Subcutaneous adipose tissue (tissue), 4 donors: ENCODE results near the gene SCRN2. TPM values are rescaled to one million over a fixed set of nuclear protein-coding genes. Genes with fewer than 3 reads are reported as not detected.

Source experiments
- CTCF ChIP-seq: fragments of 450-650 bp; IDR thresholded peaks from one replicate; pipeline ENCODE4 v1.5.1; 2016; ENCODE audit warnings: low read depth, mild to moderate bottlenecking, control low read depth, antibody characterized with exemption, moderate library complexity
- total RNA-seq, 4 donors: library from RNA; depleted of rRNA; stranded (reverse); fragments of >200 nt; gene quantifications; one replicate each; pipeline ENCODE4 v1.1.0, GENCODE V29; 2016

Gene SCRN2
- total RNA-seq, 4 donors from 2014 or later, result 32.8 to 194 (median 79.8) TPM

DNA sequence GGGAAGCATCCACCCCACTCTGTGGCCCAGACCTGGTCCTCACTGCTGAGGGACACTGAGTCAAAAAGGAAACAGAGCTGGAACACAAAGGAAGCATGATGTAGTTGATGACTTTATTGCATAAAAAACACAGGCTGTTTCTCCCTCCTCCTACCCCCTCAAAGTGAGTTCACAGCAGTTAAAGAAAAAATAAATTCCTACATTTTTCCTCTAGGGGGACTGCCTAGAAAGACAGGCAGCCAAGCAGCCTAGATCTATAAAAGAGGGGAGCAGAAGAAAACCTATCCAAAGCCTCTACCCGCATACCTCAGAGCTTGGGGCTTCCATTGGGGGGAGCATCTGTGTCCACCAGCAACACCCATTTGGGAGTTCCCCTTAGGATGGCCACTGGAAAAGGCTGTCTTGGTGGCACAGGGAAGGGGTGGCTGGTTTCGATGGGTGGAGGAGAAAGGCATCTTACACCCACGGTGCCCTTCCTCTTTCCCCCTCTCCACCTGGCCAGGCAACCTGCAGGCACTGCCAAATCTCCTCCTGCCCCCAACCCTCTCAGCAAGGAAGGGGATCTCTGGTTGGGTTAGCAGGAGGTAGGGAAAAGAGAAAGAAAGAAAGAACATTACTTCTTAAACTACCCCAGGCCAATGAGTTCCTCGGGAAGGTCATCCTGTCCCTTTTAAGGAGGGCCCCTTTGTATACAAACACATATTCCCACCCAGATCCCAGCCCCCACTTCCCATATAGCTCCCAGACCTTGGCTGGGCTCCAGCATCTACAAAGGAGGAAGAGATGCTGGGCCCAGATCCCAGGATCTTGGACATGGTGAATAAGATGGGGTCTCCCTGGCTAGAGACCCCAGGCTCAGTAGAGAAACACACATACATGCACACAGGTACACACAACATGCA, 4.0 kb upstream of the SCRN2 start:
- no peak for TF ChIP-seq CTCF

DNA sequence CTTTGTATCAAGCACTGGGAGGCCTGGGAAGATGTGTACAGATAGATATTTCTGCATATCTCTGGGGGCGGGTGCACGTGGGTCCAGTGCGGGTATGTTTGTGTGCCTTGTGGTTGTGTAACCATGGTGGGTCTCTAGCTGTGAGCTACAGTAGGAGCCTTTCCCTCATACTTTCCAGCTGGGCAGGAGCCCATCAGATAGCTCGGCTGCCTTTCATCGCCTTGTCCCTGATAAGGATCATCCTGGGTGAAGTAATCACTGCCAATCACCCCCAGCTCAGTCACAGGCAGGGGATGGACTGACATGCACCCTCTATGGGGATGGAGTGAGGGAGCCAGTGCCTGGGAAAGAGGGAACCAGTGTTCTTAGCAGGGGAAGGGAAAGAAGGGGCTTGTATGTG, 3.2 kb upstream of the SCRN2 start:
- TF ChIP-seq CTCF, result no peak

GRCh38 chr17:47843391-47843730, 2.3 kb upstream of the SCRN2 start:
- no peak for TF ChIP-seq CTCF

DNA sequence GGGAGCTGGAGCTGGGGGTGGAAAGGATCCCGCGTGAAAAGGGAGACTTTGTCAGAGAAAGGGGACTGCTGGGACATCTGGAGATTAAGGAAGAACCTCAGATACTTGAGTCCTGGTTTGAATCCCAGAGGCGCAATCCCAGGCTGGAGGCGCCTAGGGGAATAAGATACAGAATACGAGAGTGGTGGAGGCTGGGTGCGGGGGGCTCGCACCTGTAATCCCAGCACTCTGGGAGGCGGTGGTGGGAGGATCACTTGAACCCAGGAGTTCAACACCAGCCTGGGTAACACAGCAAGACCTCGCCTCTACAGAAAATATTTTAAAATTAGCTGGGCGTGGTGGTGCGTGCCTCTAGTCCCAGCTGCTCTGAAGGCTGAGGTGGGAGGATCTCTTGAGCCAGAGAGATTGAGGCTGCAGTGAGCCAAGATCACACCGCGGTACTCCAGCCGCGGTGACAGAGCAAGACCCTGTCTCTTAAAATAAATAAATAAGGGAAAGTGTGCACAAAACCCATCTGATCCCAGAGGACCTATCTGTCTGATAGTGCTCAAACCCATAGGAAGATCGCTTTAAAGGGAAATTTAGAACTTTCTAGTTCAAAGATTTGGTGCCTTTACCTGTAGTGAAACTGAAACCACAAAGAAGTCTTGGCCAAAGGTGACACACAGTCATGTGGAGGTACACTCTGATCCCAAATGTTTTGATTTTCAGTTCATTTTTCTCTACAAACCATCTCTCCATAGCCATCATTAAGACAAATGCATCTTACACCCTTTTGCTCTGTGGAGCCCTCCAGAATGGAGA, 617 bp upstream of the SCRN2 start:
- no peak for TF ChIP-seq CTCF

DNA sequence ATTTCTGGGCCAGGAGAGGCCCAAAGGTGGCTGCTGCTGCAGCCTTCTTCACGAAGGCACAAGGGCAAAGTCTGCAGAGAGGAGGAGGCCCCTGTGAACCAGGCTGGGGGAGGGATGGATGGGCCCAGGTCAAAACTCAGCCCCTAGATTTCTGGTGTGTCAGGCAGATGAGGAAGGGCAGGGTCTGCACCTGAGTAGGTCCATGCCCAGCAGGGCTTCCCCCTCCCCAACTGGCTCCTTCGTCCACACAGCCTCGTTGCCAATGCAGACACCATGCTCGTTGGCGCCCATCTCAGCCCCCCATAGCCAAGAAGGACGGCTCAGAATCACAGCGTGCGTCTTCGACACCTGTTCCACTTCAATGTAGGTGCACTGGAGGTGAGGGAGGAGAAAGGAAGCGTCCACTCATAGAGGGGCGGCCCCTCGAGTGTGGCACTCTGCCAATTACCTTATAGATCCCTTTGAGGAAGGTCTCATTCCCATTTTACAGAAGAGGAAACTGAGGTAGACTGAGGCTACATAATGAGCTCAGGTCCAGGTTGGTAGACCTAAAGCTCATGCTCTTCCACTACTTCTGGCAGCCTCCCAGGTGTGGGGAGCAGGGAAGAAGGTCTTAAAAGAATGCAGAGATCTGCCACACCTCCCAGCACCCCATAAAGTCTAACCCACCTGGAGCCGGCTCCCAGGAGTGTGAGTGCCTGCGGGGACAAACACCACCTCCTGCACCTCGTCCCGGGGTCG, 902 bp downstream of the SCRN2 start:
- no peak for TF ChIP-seq CTCF

DNA sequence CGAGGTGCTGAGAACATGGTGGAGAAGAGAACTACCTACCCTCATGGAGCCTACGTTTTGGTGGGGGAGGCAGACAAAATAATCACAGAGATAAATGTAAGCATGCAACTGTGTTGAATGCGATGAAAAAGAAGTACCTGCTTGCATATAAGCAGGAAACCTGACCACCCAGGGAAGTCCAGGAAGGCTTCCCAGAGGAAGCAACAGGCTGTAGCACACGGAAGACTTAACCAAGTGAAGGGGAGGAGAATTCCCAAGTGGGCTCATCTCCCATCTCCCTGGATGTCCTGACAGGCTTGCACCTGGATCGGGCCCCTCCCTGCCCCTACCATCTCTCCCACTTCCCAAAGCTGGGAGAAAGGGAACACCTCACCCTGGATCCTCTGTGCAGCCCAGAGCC, 2.0 kb downstream of the SCRN2 start:
- TF ChIP-seq CTCF, result no peak

DNA sequence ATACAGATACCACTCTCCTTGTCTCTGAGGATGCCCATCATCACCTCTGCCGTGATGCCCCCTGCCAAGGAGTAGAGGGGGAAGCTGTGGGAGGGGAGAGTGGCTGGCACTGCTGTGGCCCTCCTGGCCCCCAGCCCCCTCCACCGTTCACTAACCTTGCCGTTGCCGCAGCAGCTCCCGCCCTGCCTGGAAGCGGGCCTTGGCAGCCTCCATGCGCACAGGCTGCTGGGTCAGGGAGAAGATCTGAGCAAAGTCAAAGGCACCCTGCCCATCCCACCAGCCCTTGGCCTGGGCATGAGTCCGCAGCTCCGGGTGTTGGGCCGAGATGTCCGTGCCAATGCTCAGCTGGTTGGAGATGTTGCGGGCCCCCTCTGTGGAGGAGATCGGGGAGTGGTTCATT, 2.4 kb downstream of the SCRN2 start:
- TF ChIP-seq CTCF, result no peak
